IMR-90 (cell line): ENCODE results near the gene OR10A3. TPM values are rescaled to one million over a fixed set of nuclear protein-coding genes. Genes with fewer than 3 reads are reported as not detected.

Experiments used
- ATAC-seq: fragments of 200-7000 bp; cut with Tn5 transposase; 2 replicates; pipeline ENCODE4 v1.9.1; 2020; ENCODE audit warnings: low read depth, mild to moderate bottlenecking, moderate library complexity
- BruUV-seq: library from RNA; stranded (reverse); fragments of 400-500 nt; replicated peaks from 2 replicates; lab custom pipeline; 2021; lab: Mats Ljungman, UMichigan
- CTCF ChIA-PET: fragments of 300-600 bp; formaldehyde crosslinking; extraction: SDS; loops from one replicate; lab custom pipeline; 2021; ENCODE audit warnings: antibody characterized with exemption; lab: Yijun Ruan, JAX
- POLR2A ChIA-PET: fragments of 300-600 bp; sonication (Branson Sonifier 250); formaldehyde crosslinking; loops from one replicate; lab custom pipeline; 2022; ENCODE audit warnings: antibody characterized with exemption; ENCODE audit not compliant: unreplicated experiment; lab: Charles Lee
- DNase-seq: peaks from one replicate; pipeline ENCODE4 v3.0.0; 2013
- H2AFZ ChIP-seq: replicated peaks from 2 replicates; pipeline ENCODE3; 2013; ENCODE audit warnings: low read length, mild to moderate bottlenecking; ENCODE audit not compliant: poor library complexity
- H2AK5ac ChIP-seq: 2 replicates; pipeline ENCODE4 v1.6.1; 2013; ENCODE audit warnings: low read depth, low read length, inconsistent platforms
- H2AK9ac ChIP-seq: replicated peaks from 2 replicates; pipeline ENCODE3; 2013; ENCODE audit warnings: mild to moderate bottlenecking, low read depth, low read length, moderate library complexity; ENCODE audit not compliant: poor library complexity
- H2BK120ac ChIP-seq: 2 replicates; pipeline ENCODE4 v1.6.1; 2013; ENCODE audit warnings: low read depth, low read length, inconsistent platforms
- H2BK15ac ChIP-seq: 3 replicates; pipeline ENCODE4 v1.6.1; 2013; ENCODE audit warnings: low read depth, low read length, inconsistent platforms
- H2BK20ac ChIP-seq: 2 replicates; pipeline ENCODE4 v1.6.1; 2013; ENCODE audit warnings: low read depth, mild to moderate bottlenecking, inconsistent platforms, low read length, moderate library complexity
- H2BK5ac ChIP-seq: 2 replicates; pipeline ENCODE4 v1.6.1; 2013; ENCODE audit warnings: mild to moderate bottlenecking, low read depth, low read length, inconsistent platforms; ENCODE audit not compliant: poor library complexity, severe bottlenecking
- H3K14ac ChIP-seq: replicated peaks from 2 replicates; pipeline ENCODE4 v1.6.1; 2013; ENCODE audit warnings: low read depth, low read length, inconsistent platforms
- H3K18ac ChIP-seq: 2 replicates; pipeline ENCODE4 v1.6.1; 2013; ENCODE audit warnings: low read depth, low read length, control low read depth
- H3K23ac ChIP-seq: 2 replicates; pipeline ENCODE4 v1.6.1; 2013; ENCODE audit warnings: low read depth, low read length, inconsistent platforms
- H3K27ac ChIP-seq: 2 replicates; pipeline ENCODE4 v1.5.1; 2013; ENCODE audit warnings: mild to moderate bottlenecking, control low read depth, low read length; ENCODE audit not compliant: insufficient read depth
- H3K27me3 ChIP-seq: 2 replicates; pipeline ENCODE4 v1.6.1; 2013; ENCODE audit warnings: low read length; ENCODE audit not compliant: control insufficient read depth, insufficient read depth
- H3K36me3 ChIP-seq: 2 replicates; pipeline ENCODE4 v1.6.1; 2013; ENCODE audit warnings: low read length, mixed read lengths; ENCODE audit not compliant: control insufficient read depth, insufficient read depth
- H3K4ac ChIP-seq: 2 replicates; pipeline ENCODE4 v1.6.1; 2013; ENCODE audit warnings: low read depth, low read length, inconsistent platforms
- H3K4me1 ChIP-seq: 2 replicates; pipeline ENCODE4 v1.6.1; 2013; ENCODE audit warnings: low read length, mixed read lengths; ENCODE audit not compliant: control insufficient read depth, insufficient read depth
- H3K4me2 ChIP-seq: 2 replicates; pipeline ENCODE4 v1.6.1; 2013; ENCODE audit warnings: low read depth, mild to moderate bottlenecking, control low read depth, low read length, moderate library complexity
- H3K4me3 ChIP-seq: 2 replicates; pipeline ENCODE4 v1.5.1; 2013; ENCODE audit warnings: low read depth, mild to moderate bottlenecking, control low read depth, low read length, moderate library complexity; ENCODE audit not compliant: insufficient read depth
- H3K56ac ChIP-seq: 2 replicates; pipeline ENCODE4 v1.6.1; 2013; ENCODE audit warnings: low read length, inconsistent platforms; ENCODE audit not compliant: insufficient read depth; ENCODE audit errors: extremely low read depth
- H3K79me1 ChIP-seq, 2 experiments: 2 replicates each; pipeline ENCODE4 v1.6.1; 2013; ENCODE audit warnings: low read length in 2 of 2, inconsistent platforms in 1 of 2, low read depth in 1 of 2
- H3K9ac ChIP-seq: 2 replicates; pipeline ENCODE4 v1.6.1; 2013; ENCODE audit warnings: low read depth, low read length, control low read depth
- H3K9me1 ChIP-seq: 2 replicates; pipeline ENCODE4 v1.6.1; 2013; ENCODE audit warnings: low read length, inconsistent platforms; ENCODE audit not compliant: insufficient read depth
- H3K9me3 ChIP-seq: 2 replicates; pipeline ENCODE4 v1.6.1; 2013; ENCODE audit warnings: low read length; ENCODE audit not compliant: control insufficient read depth, insufficient read depth
- H4K20me1 ChIP-seq: 2 replicates; pipeline ENCODE4 v1.6.1; 2013; ENCODE audit warnings: low read length, inconsistent platforms; ENCODE audit not compliant: insufficient read depth
- H4K5ac ChIP-seq: 2 replicates; pipeline ENCODE4 v1.6.1; 2013; ENCODE audit warnings: mild to moderate bottlenecking, low read depth, low read length, control low read depth
- H4K8ac ChIP-seq, 2 experiments: 2 replicates each; pipeline ENCODE4 v1.6.1; 2013; ENCODE audit warnings: low read depth in 2 of 2, low read length in 2 of 2, control low read depth in 1 of 2, inconsistent platforms in 1 of 2
- H4K91ac ChIP-seq: 2 replicates; pipeline ENCODE4 v1.6.1; 2013; ENCODE audit warnings: low read depth, low read length, inconsistent platforms; ENCODE audit not compliant: insufficient read depth
- MAFK ChIP-seq: IDR thresholded peaks from 2 replicates; pipeline ENCODE4 v1.6.1; 2012; ENCODE audit warnings: low read depth, low read length, improper control_type of control experiment
- USF2 ChIP-seq: fragments of 150-350 bp; IDR thresholded peaks from 2 replicates; pipeline ENCODE4 v1.6.1; 2017; ENCODE audit warnings: mild to moderate bottlenecking, antibody characterized with exemption, low read length, low read depth
- WGBS, 2 experiments: methylation state at CpG; one replicate each; pipeline versions ENCODE4 v1.1.5 to v1.1.7; 2013; ENCODE audit warnings: missing lambda C conversion rate in 2 of 2; ENCODE audit not compliant: insufficient read length in 1 of 2; ENCODE audit errors: extremely low coverage in 2 of 2; 5-methylcytosine and 5-hydroxymethylcytosine counted together
- dilution Hi-C: fragments of 300-500 bp; cut with HindIII; formaldehyde crosslinking; loops from one replicate; pipeline ENCODE4 v1.14.3; 2018; ENCODE audit warnings: low sequenced_read_pairs; ENCODE audit not compliant: unreplicated experiment
- in situ Hi-C: fragments of 300-500 bp; cut with MboI; formaldehyde crosslinking; loops from 3 replicates; pipeline ENCODE4 v1.14.3; 2019; ENCODE audit warnings: low sequenced_read_pairs, inconsistent platforms, mixed read lengths
- intact Hi-C: fragments of 100-400 bp; cut with micrococcal nuclease; formaldehyde crosslinking; loops from 2 replicates; pipeline ENCODE4 v1.10.0; 2022
- polyA plus RNA-seq, 3 experiments: library from polyadenylated mRNA; depleted of rRNA; stranded (reverse); fragments of >200 nt; gene quantifications; 2 replicates each; pipeline ENCODE4 v1.2.3, GENCODE V29; 2012; ENCODE audit warnings: low replicate concordance in 1 of 3
- total RNA-seq: library from RNA; depleted of rRNA; stranded (reverse); fragments of >200 nt; gene quantifications from 2 replicates; pipeline ENCODE4 v1.2.3, GENCODE V29; 2012

OR10A3 gene
- total and polyA plus RNA-seq, 2 of the 4 experiments (the other 2 are of a cell fraction): 0.03 TPM; not detected in 1

DNA sequence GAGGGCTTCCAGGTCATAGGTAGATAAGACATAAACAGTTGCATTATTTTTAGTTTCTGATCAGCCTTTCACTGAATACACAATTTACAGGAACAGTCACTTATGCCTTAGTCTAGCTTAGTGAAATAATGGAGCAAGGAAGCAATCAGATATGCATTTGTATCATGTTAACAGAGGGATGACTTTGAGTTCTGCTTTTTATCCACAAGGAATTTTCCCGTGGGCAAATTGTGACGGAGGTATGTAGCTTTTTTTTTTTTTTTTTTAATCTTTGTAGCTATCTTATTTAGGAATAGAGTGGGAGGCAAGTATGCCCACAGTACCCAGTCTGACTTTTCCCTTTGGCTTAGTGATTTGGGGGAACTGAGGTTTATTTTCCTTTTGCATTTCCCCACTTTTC, 27.2 kb upstream of the OR10A3 start:
- Histone ChIP-seq H4K8ac (peak overlapping the region; percentile 68 to 76; a peak in 3 of 4 replicates), H3K14ac (peak overlapping the region; percentile 93), H4K91ac (peak overlapping the region; percentile 6; the same call in 1 of the 2 replicates), H3K9me3 (no peaks in the 10 kb centered on the region), H2AFZ (no peak overlapping the region), H3K9me1 (peaks cover 13% of the 10 kb centered on the region), H3K36me3 (no peaks in the 10 kb centered on the region), H2BK5ac (peak overlapping the region; percentile 98), H3K9ac (no peak overlapping the region), H4K20me1 (no peaks in the 10 kb centered on the region), H2BK20ac (peak overlapping the region; percentile 95), H3K4me1 (peaks cover 32% of the 10 kb centered on the region), H3K23ac (peak overlapping the region; percentile 24; the same call in 1 of the 2 replicates), H3K79me1 (peaks cover 0 to 15% of the 10 kb centered on the region in 2 experiments; a peak in 2 of 4 replicates), H2AK5ac (peak overlapping the region; percentile 81), H3K56ac (no peak overlapping the region), H2BK15ac (peak overlapping the region; percentile 99; the same call in 2 of the 3 replicates), H3K18ac (peak overlapping the region; percentile 70; the same call in 1 of the 2 replicates), H2AK9ac (no peak overlapping the region), H3K27ac (no peak overlapping the region), H2BK120ac (peak overlapping the region; percentile 97; the same call in 1 of the 2 replicates), H3K4me3 (no peak overlapping the region), H4K5ac (peak overlapping the region; percentile 38; the same call in 1 of the 2 replicates), H3K27me3 (no peaks in the 10 kb centered on the region), H3K4me2 (no peak overlapping the region), H3K4ac (peak overlapping the region; percentile 94; the same call in 1 of the 2 replicates)
- in situ Hi-C loops: no loop called here
- dilution Hi-C loops: no loop called here
- TF ChIP-seq USF2 (no peak), MAFK (no peak)
- no CpG with 5 or more reads among the region's 2 CpGs for WGBS, 2 experiments
- ATAC-seq: no peak
- BruUV-seq: no TSS peak
- DNase-seq: peak; percentile 58
- CTCF ChIA-PET: interaction anchor here (1.4 kb wide), 1 partner anchor 18 kb away, joined by 7 read pairs; the partner anchor contains the start of gene EIF3F
- intact Hi-C loops: loop anchor here (5.0 kb wide), 1 partner anchor 76 kb away; no protein-coding TSS in a partner anchor
- POLR2A ChIA-PET: interaction anchor here (0.6 kb wide), 1 partner anchor 9 kb away, joined by 4 read pairs; no protein-coding TSS in a partner anchor
